Measurements from ENCODE around the gene CHD3.

Gene CHD3

GRCh38 chr17:7888184-7888920 is at the start of gene CHD3:
Gene CHD3 (plus strand): TSS chr17:7888789. CDS start chr17:7889001, 212 bp downstream.
- POLR2A ChIA-PET = no interaction called here
- no peak for TF ChIP-seq CTCF (IDR thresholded peaks at IDR 0.05; ENCODE audit: control extremely low read depth, extremely low read depth, low read depth, missing control alignments)
- CTCF ChIA-PET = interaction anchor here (1.2 to 1.3 kb wide), 2 partner anchors 13 to 101 kb away, joined by 3 to 7 read pairs; no protein-coding TSS in a partner anchor
- DNase-seq (ENCODE audit: extremely low spot score) = no peak

GRCh38 chr17:7839190-7839875 is 49.3 kb upstream of the CHD3 start:
- no peak for DNase-seq (ENCODE audit: extremely low spot score)
- ChIA-PET POLR2A (interaction anchor here (0.7 kb wide), 1 partner anchor 18 kb away, joined by 3 read pairs; the partner anchor contains the start of gene NAA38), CTCF (interaction anchor here (0.9 to 2.0 kb wide), 5 partner anchors 11 to 59 kb away, joined by 3 to 9 read pairs (median 6); partner anchors contain the start of gene NAA38)
- no peak for TF ChIP-seq CTCF (IDR thresholded peaks at IDR 0.05; ENCODE audit: control extremely low read depth, extremely low read depth, low read depth, missing control alignments)

- POLR2A ChIA-PET = no interaction called here
- CTCF ChIA-PET = interaction anchor here (1.3 to 2.0 kb wide), 3 partner anchors 10 to 17 kb away, joined by 4 to 9 read pairs (median 6); partner anchors contain the start of gene NAA38
- TF ChIP-seq CTCF (IDR thresholded peaks at IDR 0.05; ENCODE audit: control extremely low read depth, extremely low read depth, low read depth, missing control alignments) = no peak
- DNase-seq (ENCODE audit: extremely low spot score) = no peak
Measured at GRCh38 chr17:7839876-7840261, 48.7 kb upstream of the CHD3 start.

GRCh38 chr17:7840441-7840840 is 48.1 kb upstream of the CHD3 start:
- ChIA-PET CTCF (interaction anchor here (1.0 to 2.0 kb wide), 6 partner anchors 10 to 97 kb away, joined by 3 to 9 read pairs (median 4); partner anchors contain the start of gene NAA38), POLR2A (no interaction called here)
- DNase-seq (ENCODE audit: extremely low spot score) = no peak
- TF ChIP-seq CTCF (IDR thresholded peaks at IDR 0.05; ENCODE audit: control extremely low read depth, extremely low read depth, low read depth, missing control alignments) = no peak

- POLR2A ChIA-PET = no interaction called here
- DNase-seq (ENCODE audit: extremely low spot score) = no peak
- TF ChIP-seq CTCF (IDR thresholded peaks at IDR 0.05; ENCODE audit: control extremely low read depth, extremely low read depth, low read depth, missing control alignments) = no peak
- CTCF ChIA-PET = interaction anchor here (1.0 to 2.0 kb wide), 6 partner anchors 9 to 98 kb away, joined by 3 to 9 read pairs (median 4); partner anchors contain the start of gene NAA38
Measured at GRCh38 chr17:7840875-7841274, 47.7 kb upstream of the CHD3 start.

- POLR2A ChIA-PET = no interaction called here
- peak; percentile 18 for TF ChIP-seq CTCF (IDR thresholded peaks at IDR 0.05; ENCODE audit: control extremely low read depth, extremely low read depth, low read depth, missing control alignments)
- CTCF ChIA-PET = interaction anchor here (1.0 to 2.0 kb wide), 5 partner anchors 9 to 98 kb away, joined by 3 to 9 read pairs (median 6); partner anchors contain the start of gene NAA38
- DNase-seq (ENCODE audit: extremely low spot score) = no peak
Measured at GRCh38 chr17:7841396-7841914, 47.1 kb upstream of the CHD3 start.

Measured in GM10248 (cell line).